ENCODE results near the gene DNAL1. TPM values are rescaled to one million over a fixed set of nuclear protein-coding genes. Genes with fewer than 3 reads are reported as not detected.

Gene DNAL1
- total and polyA plus RNA-seq, 9 of the 15 experiments (the other 6 are each of a cell fraction or from before 2014, with no cell fraction given): 1.6 to 11.7 (median 4.8) TPM

- H3K27ac ChIP-seq (ENCODE audit: extremely low read depth, low read depth, low read length): no peak overlapping the region
- no peaks in the 10 kb centered on the region for H3K79me2 ChIP-seq (ENCODE audit: control insufficient read depth, insufficient read depth, low read length)
- CTCF ChIA-PET (ENCODE audit: low intra/inter-chr PET ratio): no interaction called here
- no peak overlapping the region for H3K9ac ChIP-seq (ENCODE audit: insufficient read depth in 1 of 2, low read depth in 2 of 2, low read length in 2 of 2)
- no peak overlapping the region for H3K4me2 ChIP-seq (ENCODE audit: insufficient read depth, low read length)
- BruUV-seq (replicated peaks): no TSS peak
- POLR2A ChIA-PET: no interaction called here
- H2AFZ ChIP-seq (ENCODE audit: low read depth, low read length): peak overlapping the region; percentile 40; the same call in 1 of the 2 replicates
- H3K4me3 ChIP-seq: no peak overlapping the region
- in situ Hi-C loops (cut with MboI): loop anchor here (5.0 kb wide), 1 partner anchor 115 kb away; no protein-coding TSS in a partner anchor
- TF ChIP-seq NCOA2 (IDR thresholded peaks at IDR 0.05; ENCODE audit: partially characterized antibody in 2 of 2) (no peak), ZNF778 (CRISPR knock-in tag; IDR thresholded peaks at IDR 0.05) (no peak), SIX5 (IDR thresholded peaks at IDR 0.05; ENCODE audit: borderline replicate concordance in 1 of 2, insufficient read depth in 1 of 2, low read depth in 1 of 2, low read length in 2 of 2) (no peak), TAF9B (IDR thresholded peaks at IDR 0.05; ENCODE audit: partially characterized antibody) (no peak), TCF7L2 (IDR thresholded peaks at IDR 0.05; ENCODE audit: low read depth, low read length) (no peak), ZNF324 (CRISPR knock-in tag; IDR thresholded peaks at IDR 0.05) (no peak), DMBX1 (CRISPR knock-in tag; IDR thresholded peaks at IDR 0.05; ENCODE audit: borderline replicate concordance) (no peak), ARHGAP35 (IDR thresholded peaks at IDR 0.05; ENCODE audit: partially characterized antibody) (no peak), XRCC3 (IDR thresholded peaks at IDR 0.05) (no peak), HNRNPUL1 (IDR thresholded peaks at IDR 0.05; ENCODE audit: low read length) (no peak), EWSR1 (IDR thresholded peaks at IDR 0.05; ENCODE audit: borderline replicate concordance, low read depth, partially characterized antibody) (no peak), MYC (IDR thresholded peaks at IDR 0.05; ENCODE audit: low read depth, low read length) (no peak), MYC (CRISPR knock-in tag; IDR thresholded peaks at IDR 0.05; ENCODE audit: borderline replicate concordance, low read depth) (no peak), DLX4 (CRISPR knock-in tag; IDR thresholded peaks at IDR 0.05) (no peak), NR2F6 (CRISPR knock-in tag; IDR thresholded peaks at IDR 0.05) (no peak), NUFIP1 (IDR thresholded peaks at IDR 0.05; ENCODE audit: partially characterized antibody) (no peak), ZNF511 (CRISPR knock-in tag; IDR thresholded peaks at IDR 0.05) (no peak), KLF6 (CRISPR knock-in tag; IDR thresholded peaks at IDR 0.05; ENCODE audit: borderline replicate concordance) (no peak), MED1 (CRISPR knock-in tag; IDR thresholded peaks at IDR 0.05; ENCODE audit: borderline replicate concordance) (no peak), ZNF780A (CRISPR knock-in tag; IDR thresholded peaks at IDR 0.05) (no peak)
- H3K4me1 ChIP-seq (replicated peaks in 1 of 2; ENCODE audit: control insufficient read depth in 2 of 2, insufficient read depth in 2 of 2, low read length in 2 of 2): peaks cover 0 to 8% of the 10 kb centered on the region in 2 experiments; a peak in 3 of 5 replicates
- no peaks in the 10 kb centered on the region for H3K27me3 ChIP-seq (ENCODE audit: control insufficient read depth in 2 of 2, insufficient read depth in 2 of 2, low read length in 2 of 2)
- H3K36me3 ChIP-seq (ENCODE audit: control insufficient read depth, insufficient read depth, low read length): no peaks in the 10 kb centered on the region
- no peaks in the 10 kb centered on the region for H4K20me1 ChIP-seq (replicated peaks; ENCODE audit: control insufficient read depth, insufficient read depth, low read length)
- WGBS (ENCODE audit: insufficient coverage, low coverage, missing lambda C conversion rate): 21% methylated on average over 2 of the region's 2 CpGs
- no peaks in the 10 kb centered on the region for H3K9me1 ChIP-seq (ENCODE audit: control insufficient read depth, insufficient read depth, low read length)
- DNase-seq (ENCODE audit: extremely low read depth in 1 of 4, low spot score in 3 of 4) (no peak), FAIRE-seq (peak; percentile 32), ATAC-seq (no peak)
- no peaks in the 10 kb centered on the region for H3K9me3 ChIP-seq (replicated peaks; ENCODE audit: control insufficient read depth, insufficient read depth, low read depth, low read length)
- intact Hi-C loops (cut with micrococcal nuclease): no loop called here
Observed at GRCh38 chr14:73627151-73627558, 17.6 kb upstream of the DNAL1 start.

Data from K562 (cell line).